Left colon (tissue), 2 donors: ENCODE results near the gene SGK2. TPM values are rescaled to one million over a fixed set of nuclear protein-coding genes. Genes with fewer than 3 reads are reported as not detected.

ENCODE experiments used
- ATAC-seq: fragments of 200-7000 bp; cut with Tn5 transposase; one replicate; pipeline ENCODE4 v1.9.1; 2020; ENCODE audit warnings: mild to moderate bottlenecking, moderate library complexity
- DNase-seq, 2 donors: peaks; one replicate each; pipeline ENCODE4 v3.0.0-alpha.2; 2020
- intact Hi-C, 2 donors: fragments of 100-400 bp; cut with DNase I in 1 of 2; cut with micrococcal nuclease in 1 of 2; formaldehyde crosslinking; loops; one replicate each; pipeline versions ENCODE4 v1.11.2 to v1.14.0; 2022; cut with DNase I, micrococcal nuclease
- total RNA-seq, 2 donors: library from RNA; stranded (reverse); fragmentation: NEBNext Ultra II Directional; extraction: Animal tissue kit (Norgen Biotek cat#: 25700); gene quantifications; one replicate each; pipeline ENCODE4 v1.2.1, GENCODE V29; 2021
- donor health status: DM: no; HTN: no; CAD: no.
- donor health status: DM: yes; HTN: yes; CAD: no.

Gene SGK2
- total RNA-seq, 2 donors from 2014 or later, result 125 to 135 TPM

GRCh38 chr20:43534791-43535350, 24.0 kb upstream of the SGK2 start:
- ATAC-seq (no peak), DNase-seq (no peak)
- intact Hi-C loops, result no loop called here

GRCh38 chr20:43535370-43536004, 23.3 kb upstream of the SGK2 start:
- intact Hi-C loops, result no loop called here
- no peak for DNase-seq
- ATAC-seq, result no peak

- DNase-seq (no peak), ATAC-seq (no peak)
- intact Hi-C loops, result no loop called here
These were observed 22.6 kb upstream of the SGK2 start for GRCh38 chr20:43536041-43536816.

GRCh38 chr20:43536817-43537440, 21.9 kb upstream of the SGK2 start:
- DNase-seq, result no peak
- no peak for ATAC-seq
- intact Hi-C loops, result no loop called here

GRCh38 chr20:43537921-43538877, 20.6 kb upstream of the SGK2 start:
- ATAC-seq (peak; percentile 55), DNase-seq (peak in 1 of 2 donors; percentile 80)
- intact Hi-C loops, result no loop called here

- ATAC-seq, result no peak
- intact Hi-C loops, result no loop called here
- no peak for DNase-seq
These were observed 19.7 kb upstream of the SGK2 start for GRCh38 chr20:43538878-43539700.

GRCh38 chr20:43539975-43540672, 18.7 kb upstream of the SGK2 start:
- intact Hi-C loops, result no loop called here
- ATAC-seq, result no peak
- DNase-seq, result no peak

GRCh38 chr20:43540673-43541060, 18.2 kb upstream of the SGK2 start:
- intact Hi-C loops, result no loop called here

GRCh38 chr20:43541214-43541613, 17.6 kb upstream of the SGK2 start:
- ATAC-seq (peak; percentile 76), DNase-seq (no peak)
- intact Hi-C loops, result no loop called here

More at GRCh38 chr20:43540673-43541060, 18.2 kb upstream of the SGK2 start:
- DNase-seq (no peak), ATAC-seq (peak; percentile 16)

GRCh38 chr20:43542161-43542560, 16.7 kb upstream of the SGK2 start:
- intact Hi-C loops, result no loop called here
- peak; percentile 82 for ATAC-seq
- DNase-seq, result peak in 1 of 2 donors; percentile 28

- DNase-seq (no peak), ATAC-seq (no peak)
- intact Hi-C loops, result no loop called here
These were observed 16.2 kb upstream of the SGK2 start for GRCh38 chr20:43542674-43543073.

GRCh38 chr20:43543138-43543537, 15.7 kb upstream of the SGK2 start:
- DNase-seq (no peak), ATAC-seq (no peak)
- intact Hi-C loops, result no loop called here

- no peak for ATAC-seq
- no peak for DNase-seq
- intact Hi-C loops, result no loop called here
These were observed 14.3 kb upstream of the SGK2 start for GRCh38 chr20:43544501-43544900.

- DNase-seq (no peak), ATAC-seq (no peak)
- intact Hi-C loops, result no loop called here
These were observed 12.8 kb upstream of the SGK2 start for GRCh38 chr20:43545837-43546578.

- DNase-seq, result no peak
- intact Hi-C loops, result no loop called here
- ATAC-seq, result no peak
These were observed 10.4 kb upstream of the SGK2 start for GRCh38 chr20:43548273-43548880.

GRCh38 chr20:43549416-43550065, 9.3 kb upstream of the SGK2 start:
- intact Hi-C loops, result no loop called here
- peak; percentile 13 for ATAC-seq
- DNase-seq, result no peak
